Adrenal gland (tissue), 12 donors: ENCODE data around the gene HOXB7. TPM values are rescaled to one million over a fixed set of nuclear protein-coding genes. Genes with fewer than 3 reads are reported as not detected.

Experiments
- DNase-seq, 7 donors: peaks; one replicate each; pipeline ENCODE4 v3.0.0-alpha.2; 2019 to 2020
- H3K27ac ChIP-seq, 5 donors: fragments of 200-600 bp; sonication (generic) in 4 of 5; 1 replicate in 3 of 5; 2 replicates in 2 of 5; pipeline versions ENCODE4 v1.5.1 to v1.8.0; 2016 to 2020; ENCODE audit warnings: mild to moderate bottlenecking in 1 of 5
- H3K27me3 ChIP-seq: fragments of 200-600 bp; 2 replicates; pipeline ENCODE4 v1.8.0; 2021
- H3K36me3 ChIP-seq, 2 donors: fragments of 200-600 bp; replicated peaks in 1 of 2; 1 replicate in 1 of 2; 2 replicates in 1 of 2; pipeline versions ENCODE4 v1.5.1 to v1.8.0; 2018 to 2022
- H3K4me1 ChIP-seq, 2 donors: fragments of 200-600 bp; replicated peaks in 1 of 2; 1 replicate in 1 of 2; 2 replicates in 1 of 2; pipeline versions ENCODE4 v1.5.1 to v1.8.0; 2018 to 2021
- H3K4me3 ChIP-seq, 4 donors: fragments of 200-600 bp; sonication (generic) in 3 of 4; one replicate each; pipeline ENCODE4 v1.5.1; 2016 to 2018
- H3K9me3 ChIP-seq, 3 donors: fragments of 200-600 bp; sonication (generic) in 1 of 3; replicated peaks in 1 of 3; 1 replicate in 2 of 3; 2 replicates in 1 of 3; pipeline versions ENCODE4 v1.5.1 to v1.8.0; 2016 to 2021
- POLR2A ChIP-seq, 2 donors: fragments of 450-650 bp; IDR thresholded peaks; one replicate each; pipeline ENCODE4 v1.6.1; 2017; ENCODE audit warnings: antibody characterized with exemption in 2 of 2, mild to moderate bottlenecking in 2 of 2, moderate library complexity in 1 of 2
- WGBS, 4 donors: extraction: QIAGEN DNeasy Blood & Tissue Kit in 2 of 4; methylation state at CpG; one replicate each; pipeline versions ENCODE4 v1.1.5 to v1.1.7; 2013 to 2017; 5-methylcytosine and 5-hydroxymethylcytosine counted together
- intact Hi-C, 2 donors: fragments of 100-400 bp; cut with DNase I; formaldehyde crosslinking; loops; one replicate each; pipeline versions ENCODE4 v1.14.1 to v1.15.0; 2022 to 2023
- polyA plus RNA-seq, 3 donors: library from polyadenylated mRNA; stranded (reverse); fragments of 200-250 nt in 2 of 3; fragments of 350-450 nt in 1 of 3; fragmentation: Illumina TruSeq in 1 of 3; extraction: RNeasy Lipid Tissue Mini Kit (QIAGEN cat#74804) in 1 of 3; gene quantifications; one replicate each; pipeline ENCODE4 v1.2.3, GENCODE V29; 2013 to 2014
- total RNA-seq, 9 donors: library from RNA; depleted of rRNA in 4 of 9; stranded (reverse); fragments of >200 nt in 4 of 9; fragments of 120-200 nt in 1 of 9; fragmentation: NEBNext Ultra II Directional in 1 of 9; extraction: Animal tissue kit (Norgen Biotek cat#: 25700) in 1 of 9; gene quantifications; one replicate each; pipeline versions ENCODE4 v1.1.0 to v1.2.4, GENCODE V29; 2013 to 2023
- TF ChIP-seq, protein P1 (sequence below), 6 experiments: fragments of 450-650 bp in 4 of 6; fragments of 200-600 bp in 2 of 6; sonication (generic) in 1 of 6; IDR thresholded peaks; 1 replicate in 5 of 6; 2 replicates in 1 of 6; pipeline versions ENCODE4 v1.5.1 to v1.8.0; 2016 to 2021; ENCODE audit warnings: antibody characterized with exemption in 6 of 6, mild to moderate bottlenecking in 2 of 6, moderate library complexity in 1 of 6
- donor health status: healthy with polysubstance abuse.
- donor health status: Bipolar disorder and iron deficiency.
- donor health status: DM: yes; HTN: yes; CAD: no.
- donor health status: DM: no; HTN: no; CAD: no.
- donor health status: DM: no; HTN: no; CAD: no.
- donor health status: DM: yes; HTN: yes; CAD: no.

HOXB7 gene
- total and polyA plus RNA-seq, 12 donors = 6.2 to 27.0 (median 13.5) TPM

DNA sequence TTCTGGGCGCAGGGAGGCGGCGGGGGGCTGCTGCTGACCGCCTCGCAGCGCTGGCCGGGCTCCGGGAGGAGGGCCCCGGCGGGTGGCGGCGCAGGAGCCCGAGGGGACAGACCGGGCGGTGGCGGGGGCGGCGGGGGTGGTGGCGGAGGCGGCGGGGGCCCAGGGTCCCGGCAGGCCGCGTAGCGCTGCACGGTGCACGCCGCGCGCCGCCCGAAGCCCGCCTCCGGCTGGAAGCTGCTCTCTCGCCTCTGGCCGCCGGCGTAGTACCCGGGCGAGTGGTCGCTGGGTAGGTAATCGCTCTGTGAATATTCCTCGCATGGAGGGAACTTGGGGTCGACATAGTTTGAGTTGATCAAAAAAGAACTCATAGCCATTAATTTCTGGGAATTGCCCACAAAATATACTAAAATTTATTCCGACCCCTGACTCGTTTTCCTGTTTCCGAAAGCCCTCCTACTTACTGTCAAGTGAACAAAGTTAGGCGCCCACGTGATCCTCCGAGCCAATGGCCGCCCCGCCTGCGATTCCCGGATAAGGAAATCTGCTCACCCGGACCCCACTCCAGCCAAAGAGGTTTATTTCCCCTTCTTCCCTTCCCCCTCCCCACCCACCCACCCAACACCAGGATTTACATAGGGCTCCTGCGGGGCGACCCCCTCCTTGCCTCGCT is 32.7 kb downstream of the HOXB7 start, which contains the start of gene HOXB4:
Gene HOXB4, minus strand, starts transcription at position 405 of the 670 bp plus-strand sequence. Its CDS starts 31 bp downstream, at position 374.
- no peaks in the 10 kb centered on the region for H3K36me3 ChIP-seq
- WGBS, 4 donors = 0 to 1% (median 1%) methylated on average over 14 to 58 of the region's 58 CpGs
- H3K4me1 ChIP-seq = peaks cover 3 to 24% of the 10 kb centered on the region in 2 donors
- H3K27ac ChIP-seq = peak within 1 kb of the TSS in 3 of 5 donors; percentile 45 to 87 (median 83)
- intact Hi-C loops = loop anchor here (5.0 kb wide), 1 partner anchor 36 kb away; no protein-coding TSS in a partner anchor
- no peaks in the 10 kb centered on the region for H3K9me3 ChIP-seq
- peak; percentile 73 to 90 (median 85) for DNase-seq
- H3K4me3 ChIP-seq = peak within 1 kb of the TSS in 3 of 4 donors; percentile 45 to 85 (median 62)
- peak in 1 of 2 donors; percentile 14 for TF ChIP-seq POLR2A (IDR thresholded peaks at IDR 0.05)
- TF ChIP-seq, protein P1, sequence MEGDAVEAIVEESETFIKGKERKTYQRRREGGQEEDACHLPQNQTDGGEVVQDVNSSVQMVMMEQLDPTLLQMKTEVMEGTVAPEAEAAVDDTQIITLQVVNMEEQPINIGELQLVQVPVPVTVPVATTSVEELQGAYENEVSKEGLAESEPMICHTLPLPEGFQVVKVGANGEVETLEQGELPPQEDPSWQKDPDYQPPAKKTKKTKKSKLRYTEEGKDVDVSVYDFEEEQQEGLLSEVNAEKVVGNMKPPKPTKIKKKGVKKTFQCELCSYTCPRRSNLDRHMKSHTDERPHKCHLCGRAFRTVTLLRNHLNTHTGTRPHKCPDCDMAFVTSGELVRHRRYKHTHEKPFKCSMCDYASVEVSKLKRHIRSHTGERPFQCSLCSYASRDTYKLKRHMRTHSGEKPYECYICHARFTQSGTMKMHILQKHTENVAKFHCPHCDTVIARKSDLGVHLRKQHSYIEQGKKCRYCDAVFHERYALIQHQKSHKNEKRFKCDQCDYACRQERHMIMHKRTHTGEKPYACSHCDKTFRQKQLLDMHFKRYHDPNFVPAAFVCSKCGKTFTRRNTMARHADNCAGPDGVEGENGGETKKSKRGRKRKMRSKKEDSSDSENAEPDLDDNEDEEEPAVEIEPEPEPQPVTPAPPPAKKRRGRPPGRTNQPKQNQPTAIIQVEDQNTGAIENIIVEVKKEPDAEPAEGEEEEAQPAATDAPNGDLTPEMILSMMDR (IDR thresholded peaks at IDR 0.05) = no peak
- no peaks in the 10 kb centered on the region for H3K27me3 ChIP-seq

DNA sequence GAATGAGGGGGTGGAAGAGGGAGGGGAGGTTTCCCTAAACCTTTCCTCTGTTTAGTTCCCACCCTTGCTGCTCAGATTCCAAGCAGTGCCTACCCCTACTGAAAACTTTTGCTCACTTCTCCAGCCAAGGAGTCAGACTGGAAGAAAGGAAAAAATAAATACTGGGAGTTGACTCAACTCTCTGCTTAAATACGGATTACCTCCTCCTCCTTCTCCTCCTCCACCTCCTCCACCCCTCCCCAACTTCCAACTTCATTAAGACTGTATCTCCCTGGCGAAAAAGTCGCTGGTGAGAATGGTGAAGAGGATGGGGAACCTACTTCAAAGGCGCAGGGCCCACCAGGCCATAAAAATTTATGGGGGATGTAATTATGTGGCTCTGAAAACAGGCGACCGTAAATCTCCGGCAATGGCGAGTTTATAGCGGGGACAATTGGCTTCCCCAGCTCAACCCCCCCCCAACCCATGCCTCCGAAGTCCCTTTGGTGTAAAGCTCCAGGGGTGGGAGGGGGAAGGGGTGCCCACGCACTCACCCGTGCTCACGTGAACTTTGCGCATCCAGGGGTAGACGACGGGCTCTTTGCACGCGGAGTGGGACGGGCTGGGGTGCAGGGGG is 33.4 kb downstream of the HOXB7 start:
- no peaks in the 10 kb centered on the region for H3K36me3 ChIP-seq
- no peak for TF ChIP-seq POLR2A (IDR thresholded peaks at IDR 0.05)
- TF ChIP-seq, protein P1 (IDR thresholded peaks at IDR 0.05) = no peak
- H3K4me1 ChIP-seq = peaks cover 3 to 30% of the 10 kb centered on the region in 2 donors
- H3K4me3 ChIP-seq = peak overlapping the region in 3 of 4 donors; percentile 45 to 85 (median 62)
- intact Hi-C loops = loop anchor here (5.0 kb wide), 1 partner anchor 35 kb away; no protein-coding TSS in a partner anchor
- DNase-seq = peak in 2 of 7 donors; percentile 46
- H3K27me3 ChIP-seq = no peaks in the 10 kb centered on the region
- peak overlapping the region in 3 of 5 donors; percentile 45 to 87 (median 83) for H3K27ac ChIP-seq
- WGBS, 4 donors = 3 to 16% (median 5%) methylated on average over 8 to 19 of the region's 19 CpGs
- no peaks in the 10 kb centered on the region for H3K9me3 ChIP-seq

DNA sequence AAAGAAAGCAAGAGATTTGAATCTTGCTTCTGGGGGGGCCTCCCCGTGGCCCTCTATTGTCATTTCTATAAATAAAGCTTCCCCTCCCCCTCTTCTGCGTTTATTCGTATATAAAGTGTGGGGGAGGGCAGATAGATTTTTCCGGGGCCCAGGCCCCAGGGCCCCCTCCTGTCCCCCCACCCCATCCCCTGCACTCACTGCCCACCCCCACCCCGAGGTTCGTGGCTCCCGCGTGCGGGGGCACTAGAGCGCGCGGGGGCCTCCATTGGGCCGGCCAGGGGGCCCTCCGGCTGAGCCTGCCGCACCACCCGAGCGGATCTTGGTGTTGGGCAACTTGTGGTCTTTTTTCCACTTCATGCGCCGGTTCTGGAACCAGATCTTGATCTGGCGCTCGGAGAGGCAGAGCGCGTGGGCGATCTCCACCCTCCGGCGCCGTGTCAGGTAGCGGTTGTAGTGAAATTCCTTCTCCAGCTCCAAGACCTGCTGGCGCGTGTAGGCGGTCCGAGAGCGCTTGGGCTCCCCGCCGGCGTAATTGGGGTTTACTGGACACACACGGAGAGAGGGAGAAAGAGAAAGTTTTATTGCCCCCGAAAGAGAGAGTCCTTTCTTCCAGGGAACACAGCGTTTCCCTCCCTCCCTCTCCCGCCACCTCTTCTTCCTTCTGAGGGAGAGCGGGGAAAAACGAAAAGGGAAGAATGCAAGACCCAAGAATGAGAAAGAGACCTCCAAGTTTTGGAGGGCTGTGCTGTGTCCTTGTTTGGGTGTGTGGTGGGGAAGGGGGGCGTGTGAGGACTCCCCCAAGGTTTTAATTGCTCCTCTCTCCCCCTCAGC is 34.1 kb downstream of the HOXB7 start:
- TF ChIP-seq POLR2A (IDR thresholded peaks at IDR 0.05) = peak in 1 of 2 donors; percentile 26
- TF ChIP-seq, protein P1 (IDR thresholded peaks at IDR 0.05) = no peak
- Histone ChIP-seq H3K27me3 (no peaks in the 10 kb centered on the region), H3K4me3 (peak overlapping the region in 1 of 4 donors; percentile 85), H3K36me3 (no peaks in the 10 kb centered on the region), H3K27ac (peak overlapping the region in 2 of 5 donors; percentile 83 to 87), H3K4me1 (peaks cover 3 to 35% of the 10 kb centered on the region in 2 donors), H3K9me3 (no peaks in the 10 kb centered on the region)
- DNase-seq = peak in 3 of 7 donors; percentile 57 to 64 (median 61)
- 14 to 34% (median 31%) methylated on average over 16 to 43 of the region's 43 CpGs for WGBS, 4 donors
- intact Hi-C loops = loop anchor here (5.0 kb wide), 1 partner anchor 34 kb away; no protein-coding TSS in a partner anchor
